Neural crest cell (in vitro differentiated cells): ENCODE results near the gene CHD1. TPM values are rescaled to one million over a fixed set of nuclear protein-coding genes. Genes with fewer than 3 reads are reported as not detected.

Experiments
- DNase-seq: peaks from one replicate; pipeline ENCODE4 v3.0.0; 2021; ENCODE audit warnings: low read depth, mixed read lengths, low spot score
- H3K27ac Mint-ChIP-seq: one replicate; pipeline ENCODE4 v1.8.0; 2021; ENCODE audit warnings: mild to moderate bottlenecking, mixed read lengths; ENCODE audit not compliant: unreplicated experiment
- H3K27me3 Mint-ChIP-seq: 2 replicates; pipeline ENCODE4 v1.8.0; 2021; ENCODE audit warnings: low read depth, mild to moderate bottlenecking, mixed read lengths
- H3K36me3 Mint-ChIP-seq: 2 replicates; pipeline ENCODE4 v1.8.0; 2021; ENCODE audit warnings: low read depth, mild to moderate bottlenecking, mixed read lengths
- H3K4me1 Mint-ChIP-seq: 2 replicates; pipeline ENCODE4 v1.8.0; 2021; ENCODE audit warnings: mixed read lengths
- H3K4me3 Mint-ChIP-seq: one replicate; pipeline ENCODE4 v1.8.0; 2021; ENCODE audit warnings: mild to moderate bottlenecking, mixed read lengths
- H3K9me3 Mint-ChIP-seq: 2 replicates; pipeline ENCODE4 v1.8.0; 2021; ENCODE audit warnings: mixed read lengths
- CTCF ChIP-seq: fragments of 200-600 bp; sonication (generic); conservative IDR thresholded peaks from 2 replicates; pipeline ENCODE4 v1.5.0; 2021; ENCODE audit warnings: antibody characterized with exemption, mild to moderate bottlenecking
- total RNA-seq: library from RNA; stranded (reverse); gene quantifications from 2 replicates; pipeline ENCODE4 v1.2.1, GENCODE V29; 2021

The CHD1 gene
- total RNA-seq, 1 donor from 2014 or later: 72.0 TPM

GRCh38 chr5:98825582-98826375, 103.0 kb downstream of the CHD1 start:
- Mint-ChIP-seq H3K36me3 (peaks cover 9% of the 10 kb centered on the region), H3K4me1 (no peaks in the 10 kb centered on the region), H3K27me3 (no peaks in the 10 kb centered on the region), H3K4me3 (no peak overlapping the region), H3K27ac (no peak overlapping the region), H3K9me3 (peaks cover 11% of the 10 kb centered on the region)
- no peak for TF ChIP-seq CTCF
- DNase-seq: no peak

- TF ChIP-seq CTCF: no peak
- Mint-ChIP-seq H3K36me3 (peaks cover 27% of the 10 kb centered on the region), H3K9me3 (peaks cover 11% of the 10 kb centered on the region), H3K27me3 (no peaks in the 10 kb centered on the region), H3K4me1 (no peaks in the 10 kb centered on the region), H3K27ac (no peak overlapping the region), H3K4me3 (no peak overlapping the region)
- DNase-seq: no peak
These were observed 112.1 kb downstream of the CHD1 start for GRCh38 chr5:98816582-98817222.

GRCh38 chr5:98813755-98814154, 115.1 kb downstream of the CHD1 start:
- H3K4me3 Mint-ChIP-seq: no peak overlapping the region
- peaks cover 6% of the 10 kb centered on the region for H3K9me3 Mint-ChIP-seq
- DNase-seq: no peak
- H3K4me1 Mint-ChIP-seq: no peaks in the 10 kb centered on the region
- H3K36me3 Mint-ChIP-seq: peaks cover 13% of the 10 kb centered on the region
- no peak for TF ChIP-seq CTCF
- H3K27ac Mint-ChIP-seq: no peak overlapping the region
- no peaks in the 10 kb centered on the region for H3K27me3 Mint-ChIP-seq

GRCh38 chr5:98810206-98810605, 118.6 kb downstream of the CHD1 start:
- Mint-ChIP-seq H3K4me3 (no peak overlapping the region), H3K9me3 (peaks cover 22% of the 10 kb centered on the region), H3K4me1 (no peaks in the 10 kb centered on the region), H3K27me3 (no peaks in the 10 kb centered on the region), H3K27ac (no peak overlapping the region), H3K36me3 (peaks cover 22% of the 10 kb centered on the region)
- no peak for TF ChIP-seq CTCF
- no peak for DNase-seq

- Mint-ChIP-seq H3K27me3 (no peaks in the 10 kb centered on the region), H3K27ac (no peak overlapping the region), H3K36me3 (peaks cover 27% of the 10 kb centered on the region)
These were observed 121.0 kb downstream of the CHD1 start for GRCh38 chr5:98807806-98808205.

More at GRCh38 chr5:98807806-98808205, 121.0 kb downstream of the CHD1 start:
- no peak for DNase-seq
- no peaks in the 10 kb centered on the region for H3K4me1 Mint-ChIP-seq
- peaks cover 24% of the 10 kb centered on the region for H3K9me3 Mint-ChIP-seq
- no peak for TF ChIP-seq CTCF
- H3K4me3 Mint-ChIP-seq: no peak overlapping the region
